AG04449 (cell line): Measurements from ENCODE around the gene ZNF184.

Experiments
- CTCF ChIA-PET: fragments of 350-600 bp; formaldehyde crosslinking; extraction: SDS; loops from one replicate; lab custom pipeline; 2021; ENCODE audit warnings: antibody characterized with exemption; lab: Yijun Ruan, JAX
- POLR2A ChIA-PET: fragments of 400-600, 350-600 bp; formaldehyde crosslinking; extraction: SDS; loops from one replicate; lab custom pipeline; 2020; ENCODE audit warnings: antibody characterized with exemption, inconsistent platforms; lab: Yijun Ruan, JAX
- DNase-seq: peaks from one replicate; pipeline ENCODE4 v3.0.0-alpha.2; 2010; ENCODE audit warnings: low read depth, low spot score
- H3K4me3 ChIP-seq: 2 replicates; pipeline ENCODE4 v1.5.1; 2011; ENCODE audit warnings: low read depth, mild to moderate bottlenecking, control low read depth, low read length
- CTCF ChIP-seq: IDR thresholded peaks from one replicate; pipeline ENCODE4 v1.5.1; 2011; ENCODE audit warnings: mild to moderate bottlenecking, moderate library complexity, low read length, control low read depth, inconsistent platforms; ENCODE audit not compliant: insufficient read depth; ENCODE audit errors: missing control alignments

ZNF184 gene

DNA sequence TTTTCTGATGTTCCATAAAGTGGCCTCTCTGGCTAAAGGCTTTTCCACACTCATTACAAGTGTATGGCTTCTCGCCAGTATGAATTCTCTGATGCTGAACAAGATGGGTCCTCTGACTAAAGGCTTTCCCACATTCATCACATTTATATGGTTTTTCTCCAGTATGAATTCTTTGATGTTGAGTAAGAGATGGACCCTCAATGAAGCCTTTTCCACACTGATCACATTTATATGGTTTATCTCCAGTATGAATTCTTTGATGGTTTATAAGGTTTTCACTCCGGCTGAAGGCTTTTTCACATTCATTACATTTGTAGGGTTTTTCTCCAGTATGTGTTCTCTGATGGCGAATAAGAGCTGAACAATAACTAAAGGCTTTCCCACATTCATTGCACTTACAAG lies 20.4 kb downstream of the ZNF184 start:
- no peak for TF ChIP-seq CTCF
- CTCF ChIA-PET: no interaction called here
- POLR2A ChIA-PET: no interaction called here
- H3K4me3 ChIP-seq: no peak overlapping the region
- no peak for DNase-seq

DNA sequence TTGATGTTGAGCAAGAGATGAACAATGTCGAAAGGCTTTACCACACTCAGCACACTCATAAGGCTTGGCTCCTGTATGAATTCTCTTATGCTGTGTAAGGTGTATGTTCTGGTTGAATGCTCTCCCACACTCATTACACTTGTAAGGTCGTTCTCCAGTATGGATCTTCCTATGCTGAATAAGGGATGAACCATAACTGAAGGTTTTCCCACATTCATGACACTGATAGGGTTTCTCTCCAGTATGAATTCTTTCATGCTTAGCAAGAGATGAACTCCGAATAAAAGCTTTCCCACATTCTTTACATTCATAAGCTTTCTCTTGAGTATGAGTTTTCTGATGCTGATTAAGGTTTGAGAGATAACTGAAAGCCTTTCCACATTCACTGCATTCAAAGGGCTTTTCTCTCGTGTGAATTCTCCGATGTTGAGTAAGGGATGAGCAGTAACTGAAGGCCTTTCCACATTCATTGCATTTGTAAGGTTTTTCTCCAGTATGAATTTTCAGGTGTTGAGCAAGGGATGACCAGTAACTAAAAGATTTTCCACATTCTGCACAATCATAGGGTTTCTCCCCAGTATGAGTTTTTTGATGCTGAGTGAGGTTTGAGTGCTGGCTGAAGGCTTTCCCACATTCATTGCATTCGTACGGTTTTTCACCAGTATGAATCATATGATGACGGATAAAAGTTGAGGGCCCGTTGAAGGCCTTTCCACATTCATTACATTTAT lies 21.1 kb downstream of the ZNF184 start:
- H3K4me3 ChIP-seq: no peak overlapping the region
- ChIA-PET POLR2A (no interaction called here), CTCF (no interaction called here)
- DNase-seq: no peak
- TF ChIP-seq CTCF: no peak

DNA sequence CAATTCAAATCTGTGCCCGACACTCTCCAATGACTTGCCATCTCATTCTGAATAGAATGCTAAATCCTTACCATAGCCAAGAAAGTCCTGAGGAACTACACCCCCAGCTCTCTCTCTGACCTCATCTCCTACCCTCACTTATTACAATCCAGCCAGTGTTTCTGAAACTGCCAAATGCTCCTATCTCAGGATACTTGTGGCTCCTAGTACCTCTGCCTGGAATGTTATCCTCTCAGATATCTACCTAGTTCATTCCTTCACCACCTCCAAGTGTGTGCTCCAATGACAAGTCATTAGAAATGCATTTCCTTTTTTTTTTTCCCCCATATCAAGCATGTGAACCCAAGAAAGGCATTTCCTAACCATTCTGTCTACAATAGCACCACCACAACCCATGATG lies 24.4 kb downstream of the ZNF184 start:
- DNase-seq: no peak
- ChIA-PET POLR2A (no interaction called here), CTCF (no interaction called here)
- no peak for TF ChIP-seq CTCF
- no peak overlapping the region for H3K4me3 ChIP-seq

- no peak for DNase-seq
- H3K4me3 ChIP-seq: no peak overlapping the region
- TF ChIP-seq CTCF: no peak
- ChIA-PET CTCF (interaction anchor here (0.7 kb wide), 1 partner anchor 375 kb away, joined by 3 read pairs; no protein-coding TSS in a partner anchor), POLR2A (no interaction called here)
Observed at GRCh38 chr6:27442932-27443331, 30.0 kb downstream of the ZNF184 start.

- CTCF ChIA-PET: no interaction called here
- POLR2A ChIA-PET: no interaction called here
- DNase-seq: no peak
Observed at GRCh38 chr6:27441001-27441400, 31.9 kb downstream of the ZNF184 start.

DNA sequence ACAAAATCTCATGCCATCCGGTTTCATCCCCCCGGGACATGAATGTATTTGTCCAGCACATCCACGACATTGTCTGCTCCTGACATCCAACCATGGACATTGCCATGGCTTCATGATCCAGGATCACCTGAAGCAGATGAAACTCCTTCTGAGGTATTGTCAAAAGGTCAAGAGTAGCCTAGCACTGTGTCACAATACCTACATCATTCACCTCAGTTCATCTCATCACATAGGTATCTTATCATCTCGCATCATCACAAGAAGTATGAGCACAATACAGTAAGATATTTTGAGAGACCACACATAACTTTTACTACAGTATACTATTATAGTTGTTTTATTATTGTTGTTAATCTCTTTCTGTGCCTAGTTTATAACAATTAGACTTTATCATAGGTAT lies 33.5 kb downstream of the ZNF184 start:
- DNase-seq: no peak
- ChIA-PET CTCF (no interaction called here), POLR2A (no interaction called here)
- no peak overlapping the region for H3K4me3 ChIP-seq
- no peak for TF ChIP-seq CTCF

More at GRCh38 chr6:27441001-27441400, 31.9 kb downstream of the ZNF184 start:
- no peak for TF ChIP-seq CTCF
- H3K4me3 ChIP-seq: no peak overlapping the region
